ENCODE measurements around the gene PLEKHA6. TPM values are rescaled to one million over a fixed set of nuclear protein-coding genes. Genes with fewer than 3 reads are reported as not detected.

PLEKHA6 gene
- total and polyA plus RNA-seq, 2 of the 8 experiments (the other 6 are each of a cell fraction or from before 2014, with no cell fraction given): 4.8 to 20.2 TPM

GRCh38 chr1:204370176-204370575 is 10.4 kb upstream of the PLEKHA6 start:
- H4K20me1 ChIP-seq (replicated peaks in 1 of 2; ENCODE audit: control insufficient read depth in 1 of 2, insufficient read depth in 2 of 2, low read length in 2 of 2): no peaks in the 10 kb centered on the region
- H3K23me2 ChIP-seq (ENCODE audit: low read depth, low read length): no peaks in the 10 kb centered on the region
- no peak overlapping the region for H2BK20ac ChIP-seq (ENCODE audit: low read length)
- H3K56ac ChIP-seq (replicated peaks; ENCODE audit: insufficient read length, low read depth, low read length): no peak overlapping the region
- no peak overlapping the region for H2AFZ ChIP-seq (ENCODE audit: low read length)
- H3K4me2 ChIP-seq (ENCODE audit: insufficient read depth in 1 of 2, low read depth in 2 of 2, low read length in 2 of 2): no peak overlapping the region
- H2BK15ac ChIP-seq (ENCODE audit: low read length): no peak overlapping the region
- no peaks in the 10 kb centered on the region for H3K79me2 ChIP-seq (ENCODE audit: control insufficient read depth in 1 of 2, insufficient read depth in 2 of 2, low read length in 2 of 2)
- ChIA-PET CTCF (ENCODE audit: partially characterized antibody) (interaction anchor here (0.7 to 11.3 kb wide), 13 partner anchors 9 to 208 kb away, joined by 3 to 107 read pairs (median 6); partner anchors contain the start of genes GOLT1A and PLEKHA6), POLR2A (ENCODE audit: partially characterized antibody) (interaction anchor here (0.9 to 1.2 kb wide), 2 partner anchors 8 to 25 kb away, joined by 3 read pairs; no protein-coding TSS in a partner anchor)
- no peak overlapping the region for H4K91ac ChIP-seq (replicated peaks; ENCODE audit: insufficient read length, low read length)
- H3K9me3 ChIP-seq (ENCODE audit: insufficient read depth in 2 of 2, low read depth in 1 of 2, low read length in 1 of 2): no peaks in the 10 kb centered on the region
- H3K27ac ChIP-seq (ENCODE audit: low read depth, low read length): no peak overlapping the region
- no peak overlapping the region for H4K5ac ChIP-seq (ENCODE audit: insufficient read length, low read depth, low read length)
- no peak overlapping the region for H2AK5ac ChIP-seq (ENCODE audit: low read depth, low read length)
- no peak overlapping the region for H3K18ac ChIP-seq (ENCODE audit: extremely low read depth, low read length)
- FAIRE-seq (no peak), DNase-seq (ENCODE audit: low read depth in 1 of 2, low spot score in 2 of 2) (no peak)
- H3K4ac ChIP-seq (replicated peaks; ENCODE audit: insufficient read length, low read depth, low read length): no peak overlapping the region
- H3K23ac ChIP-seq (ENCODE audit: insufficient read length): no peak overlapping the region
- no peak overlapping the region for H2BK5ac ChIP-seq (ENCODE audit: low read depth, low read length)
- no peaks in the 10 kb centered on the region for H3K79me1 ChIP-seq (ENCODE audit: low read depth, low read length)
- H3K9ac ChIP-seq (replicated peaks in 1 of 4; ENCODE audit: extremely low read depth in 1 of 4, low read depth in 3 of 4, low read length in 3 of 4): no peak overlapping the region
- H3K14ac ChIP-seq (ENCODE audit: insufficient read length): no peak overlapping the region
- H3K4me1 ChIP-seq (replicated peaks in 1 of 4; ENCODE audit: control insufficient read depth in 3 of 4, insufficient read depth in 4 of 4, low read length in 3 of 4): no peaks in the 10 kb centered on the region
- H3K4me3 ChIP-seq (ENCODE audit: extremely low read depth in 1 of 4, insufficient read depth in 2 of 4, low read depth in 3 of 4, low read length in 4 of 4): no peak overlapping the region
- no peaks in the 10 kb centered on the region for H3K36me3 ChIP-seq (ENCODE audit: control insufficient read depth in 2 of 4, insufficient read depth in 4 of 4, low read length in 3 of 4)
- peaks cover 0 to 4% (median 0%) of the 10 kb centered on the region in 4 experiments; a peak in 1 of 7 replicates for H3K27me3 ChIP-seq (replicated peaks in 1 of 4; ENCODE audit: control insufficient read depth in 3 of 4, extremely low read depth in 1 of 4, insufficient read depth in 3 of 4, low read length in 3 of 4)
- H2BK120ac ChIP-seq (replicated peaks; ENCODE audit: low read depth, low read length): no peak overlapping the region
- 82% methylated on average over 8 of the region's 10 CpGs; no CpG with 5 or more reads in 1 of the 2 experiments for WGBS, 2 experiments (ENCODE audit: extremely low coverage in 1 of 2, insufficient coverage in 1 of 2, insufficient read length in 1 of 2, insufficient replicate concordance in 2 of 2, low coverage in 1 of 2, low lambda C conversion rate in 2 of 2, missing lambda C conversion rate in 1 of 2)
- no peak overlapping the region for H2BK12ac ChIP-seq (ENCODE audit: low read depth, low read length)
- no peak overlapping the region for H4K8ac ChIP-seq (ENCODE audit: extremely low read depth, insufficient read depth, low read length)
- TF ChIP-seq EZH2 (IDR thresholded peaks at IDR 0.05; ENCODE audit: low read depth, low read length, severe bottlenecking): no peak
